H9 (cell line): ENCODE results near the gene L3MBTL1. TPM values are rescaled to one million over a fixed set of nuclear protein-coding genes. Genes with fewer than 3 reads are reported as not detected.

Experiments
- DNase-seq: peaks from one replicate; pipeline ENCODE4 v3.0.0-alpha.2; 2017
- H2AFZ ChIP-seq: one replicate; pipeline ENCODE4 v1.6.1; 2013; ENCODE audit warnings: mild to moderate bottlenecking, low read length, control low read depth, moderate library complexity
- H2AK5ac ChIP-seq: 2 replicates; pipeline ENCODE4 v1.6.1; 2013; ENCODE audit warnings: low read length, control low read depth, mixed read lengths; ENCODE audit not compliant: insufficient read length
- H2BK120ac ChIP-seq: one replicate; pipeline ENCODE4 v1.6.1; 2013; ENCODE audit warnings: low read depth, mild to moderate bottlenecking, low read length, control low read depth, inconsistent platforms; ENCODE audit not compliant: poor library complexity, severe bottlenecking
- H2BK12ac ChIP-seq: 2 replicates; pipeline ENCODE4 v1.6.1; 2013; ENCODE audit warnings: low read length, control low read depth, mixed read lengths, low read depth; ENCODE audit not compliant: insufficient read length
- H2BK15ac ChIP-seq: 2 replicates; pipeline ENCODE4 v1.6.1; 2013; ENCODE audit warnings: low read depth, low read length, control low read depth
- H2BK20ac ChIP-seq: one replicate; pipeline ENCODE4 v1.6.1; 2013; ENCODE audit warnings: low read depth, mild to moderate bottlenecking, low read length, control low read depth, inconsistent platforms; ENCODE audit not compliant: poor library complexity, severe bottlenecking
- H2BK5ac ChIP-seq: 2 replicates; pipeline ENCODE4 v1.6.1; 2013; ENCODE audit warnings: low read length, control low read depth, mixed read lengths; ENCODE audit not compliant: insufficient read length
- H3K14ac ChIP-seq: 2 replicates; pipeline ENCODE4 v1.6.1; 2013; ENCODE audit warnings: low read length, control low read depth; ENCODE audit not compliant: insufficient read depth
- H3K18ac ChIP-seq: 2 replicates; pipeline ENCODE4 v1.6.1; 2013; ENCODE audit warnings: low read depth, mild to moderate bottlenecking, mixed read lengths, low read length, control low read depth; ENCODE audit not compliant: insufficient read length
- H3K23ac ChIP-seq: 2 replicates; pipeline ENCODE4 v1.6.1; 2013; ENCODE audit warnings: low read length, control low read depth, mixed read lengths, low read depth; ENCODE audit not compliant: insufficient read length
- H3K23me2 ChIP-seq: 2 replicates; pipeline ENCODE4 v1.6.1; 2013; ENCODE audit warnings: low read depth, mild to moderate bottlenecking, mixed read lengths, low read length, control low read depth; ENCODE audit not compliant: insufficient read length, poor library complexity, severe bottlenecking
- H3K27ac ChIP-seq: 2 replicates; pipeline ENCODE4 v1.5.1; 2013; ENCODE audit warnings: low read length, control low read depth, mixed read lengths, low read depth; ENCODE audit not compliant: insufficient read length
- H3K27me3 ChIP-seq: 2 replicates; pipeline ENCODE4 v1.6.1; 2013; ENCODE audit warnings: low read length, control low read depth, inconsistent platforms; ENCODE audit not compliant: insufficient read depth
- H3K4ac ChIP-seq: 2 replicates; pipeline ENCODE4 v1.6.1; 2013; ENCODE audit warnings: low read depth, mild to moderate bottlenecking, control low read depth, inconsistent platforms, low read length, moderate library complexity
- H3K4me1 ChIP-seq: 2 replicates; pipeline ENCODE4 v1.6.1; 2013; ENCODE audit warnings: low read length, control low read depth, inconsistent platforms; ENCODE audit not compliant: insufficient read depth
- H3K4me2 ChIP-seq: 2 replicates; pipeline ENCODE4 v1.6.1; 2013; ENCODE audit warnings: low read length, control low read depth, mixed read lengths; ENCODE audit not compliant: insufficient read length, insufficient read depth
- H3K56ac ChIP-seq: 2 replicates; pipeline ENCODE4 v1.6.1; 2013; ENCODE audit warnings: low read depth, mild to moderate bottlenecking, mixed read lengths, low read length, control low read depth; ENCODE audit not compliant: insufficient read length
- H3K79me1 ChIP-seq: 2 replicates; pipeline ENCODE4 v1.6.1; 2013; ENCODE audit warnings: low read depth, mild to moderate bottlenecking, moderate library complexity, low read length, control low read depth, inconsistent platforms; ENCODE audit not compliant: insufficient read depth, poor library complexity, severe bottlenecking
- H3K79me2 ChIP-seq: 2 replicates; pipeline ENCODE4 v1.6.1; 2013; ENCODE audit warnings: low read length, control low read depth, inconsistent platforms; ENCODE audit not compliant: insufficient read depth
- H3K9ac ChIP-seq: 2 replicates; pipeline ENCODE4 v1.6.1; 2013; ENCODE audit warnings: low read length, control low read depth, mixed read lengths; ENCODE audit not compliant: insufficient read length; ENCODE audit errors: extremely low read depth
- H3K9me3 ChIP-seq: one replicate; pipeline ENCODE4 v1.6.1; 2013; ENCODE audit warnings: low read depth, low read length, inconsistent platforms; ENCODE audit not compliant: control insufficient read depth
- H3T11ph ChIP-seq: one replicate; pipeline ENCODE4 v1.6.1; 2013; ENCODE audit warnings: mild to moderate bottlenecking, low read length, control low read depth, inconsistent platforms
- H4K20me1 ChIP-seq: one replicate; pipeline ENCODE4 v1.6.1; 2013; ENCODE audit not compliant: control insufficient read depth, insufficient read length, insufficient read depth
- H4K5ac ChIP-seq: 2 replicates; pipeline ENCODE4 v1.6.1; 2013; ENCODE audit warnings: low read depth, mild to moderate bottlenecking, mixed read lengths, low read length, control low read depth; ENCODE audit not compliant: insufficient read length
- H4K8ac ChIP-seq: replicated peaks from 2 replicates; pipeline ENCODE4 v1.6.1; 2013; ENCODE audit warnings: low read length, control low read depth, mixed read lengths, low read depth; ENCODE audit not compliant: insufficient read length
- H4K91ac ChIP-seq: 2 replicates; pipeline ENCODE4 v1.6.1; 2013; ENCODE audit warnings: low read depth, mild to moderate bottlenecking, moderate library complexity, mixed read lengths, low read length, control low read depth; ENCODE audit not compliant: insufficient read length
- H3K27ac Mint-ChIP-seq, 3 experiments: 2 replicates in 2 of 3; 3 replicates in 1 of 3; pipeline ENCODE4 v1.8.0; 2020 to 2021; ENCODE audit warnings: mixed read lengths in 3 of 3, mild to moderate bottlenecking in 1 of 3, moderate library complexity in 1 of 3
- H3K27me3 Mint-ChIP-seq: 2 replicates; pipeline ENCODE4 v1.8.0; 2021; ENCODE audit warnings: low read depth, mild to moderate bottlenecking, moderate library complexity, mixed read lengths
- H3K36me3 Mint-ChIP-seq, 3 experiments: 2 replicates in 2 of 3; 3 replicates in 1 of 3; pipeline ENCODE4 v1.8.0; 2020 to 2021; ENCODE audit warnings: low read depth in 3 of 3, mixed read lengths in 3 of 3; ENCODE audit not compliant: insufficient read depth in 1 of 3
- H3K4me1 Mint-ChIP-seq, 2 experiments: 2 replicates each; pipeline ENCODE4 v1.8.0; 2020; ENCODE audit warnings: mixed read lengths in 2 of 2
- H3K4me3 Mint-ChIP-seq, 2 experiments: 2 replicates in 1 of 2; 3 replicates in 1 of 2; pipeline ENCODE4 v1.8.0; 2020 to 2021; ENCODE audit warnings: mild to moderate bottlenecking in 2 of 2, mixed read lengths in 2 of 2, moderate library complexity in 1 of 2
- H3K9me3 Mint-ChIP-seq, 2 experiments: 2 replicates in 1 of 2; 3 replicates in 1 of 2; pipeline ENCODE4 v1.8.0; 2020; ENCODE audit warnings: mild to moderate bottlenecking in 2 of 2, mixed read lengths in 2 of 2, moderate library complexity in 1 of 2
- WGBS: extraction: QIAGEN DNeasy Blood & Tissue Kit; methylation state at CpG from one replicate; pipeline ENCODE4 v1.1.7; 2013; ENCODE audit warnings: missing lambda C conversion rate, low lambda C conversion rate, mixed read lengths; ENCODE audit not compliant: insufficient read length; ENCODE audit errors: extremely low coverage; 5-methylcytosine and 5-hydroxymethylcytosine counted together
- total RNA-seq: library from RNA; stranded (reverse); gene quantifications from 2 replicates; pipeline ENCODE4 v1.2.1, GENCODE V29; 2021
- TF ChIP-seq, protein P1 (sequence below): fragments of 200-600 bp; sonication (generic); conservative IDR thresholded peaks from 3 replicates; pipeline ENCODE4 v1.8.0; 2021; ENCODE audit warnings: antibody characterized with exemption, mild to moderate bottlenecking

The L3MBTL1 gene
- total RNA-seq, 1 experiment from 2014 or later = 19.9 TPM

GRCh38 chr20:43530321-43531090 is 23.0 kb downstream of the L3MBTL1 start:
- no peak overlapping the region for H2BK12ac ChIP-seq
- no peak overlapping the region for H3T11ph ChIP-seq
- H3K14ac ChIP-seq = no peak overlapping the region
- no peaks in the 10 kb centered on the region for H3K4me1 ChIP-seq
- H2BK15ac ChIP-seq = no peak overlapping the region
- Mint-ChIP-seq H3K36me3 (peaks cover 2 to 8% (median 7%) of the 10 kb centered on the region in 3 experiments; a peak in 5 of 7 replicates), H3K27ac (peak overlapping the region in 2 of 3 experiments; percentile 23 to 65; a peak in 2 of 7 replicates), H3K4me3 (no peak overlapping the region), H3K4me1 (no peaks in the 10 kb centered on the region), H3K27me3 (no peaks in the 10 kb centered on the region), H3K9me3 (no peaks in the 10 kb centered on the region)
- H3K9me3 ChIP-seq = no peaks in the 10 kb centered on the region
- H2AFZ ChIP-seq = no peak overlapping the region
- H3K9ac ChIP-seq = no peak overlapping the region
- WGBS = no CpG with 5 or more reads among the region's 14 CpGs
- TF ChIP-seq, protein P1, sequence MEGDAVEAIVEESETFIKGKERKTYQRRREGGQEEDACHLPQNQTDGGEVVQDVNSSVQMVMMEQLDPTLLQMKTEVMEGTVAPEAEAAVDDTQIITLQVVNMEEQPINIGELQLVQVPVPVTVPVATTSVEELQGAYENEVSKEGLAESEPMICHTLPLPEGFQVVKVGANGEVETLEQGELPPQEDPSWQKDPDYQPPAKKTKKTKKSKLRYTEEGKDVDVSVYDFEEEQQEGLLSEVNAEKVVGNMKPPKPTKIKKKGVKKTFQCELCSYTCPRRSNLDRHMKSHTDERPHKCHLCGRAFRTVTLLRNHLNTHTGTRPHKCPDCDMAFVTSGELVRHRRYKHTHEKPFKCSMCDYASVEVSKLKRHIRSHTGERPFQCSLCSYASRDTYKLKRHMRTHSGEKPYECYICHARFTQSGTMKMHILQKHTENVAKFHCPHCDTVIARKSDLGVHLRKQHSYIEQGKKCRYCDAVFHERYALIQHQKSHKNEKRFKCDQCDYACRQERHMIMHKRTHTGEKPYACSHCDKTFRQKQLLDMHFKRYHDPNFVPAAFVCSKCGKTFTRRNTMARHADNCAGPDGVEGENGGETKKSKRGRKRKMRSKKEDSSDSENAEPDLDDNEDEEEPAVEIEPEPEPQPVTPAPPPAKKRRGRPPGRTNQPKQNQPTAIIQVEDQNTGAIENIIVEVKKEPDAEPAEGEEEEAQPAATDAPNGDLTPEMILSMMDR = no peak
- H4K5ac ChIP-seq = no peak overlapping the region
- no peak overlapping the region for H3K23ac ChIP-seq
- H3K27ac ChIP-seq = no peak overlapping the region
- no peak overlapping the region for H2BK20ac ChIP-seq
- H2BK120ac ChIP-seq = no peak overlapping the region
- H4K8ac ChIP-seq = no peak overlapping the region
- no peaks in the 10 kb centered on the region for H3K79me2 ChIP-seq
- H2BK5ac ChIP-seq = no peak overlapping the region
- no peak overlapping the region for H3K4ac ChIP-seq
- H3K56ac ChIP-seq = no peak overlapping the region
- H3K4me2 ChIP-seq = no peak overlapping the region
- H3K27me3 ChIP-seq = no peaks in the 10 kb centered on the region
- H2AK5ac ChIP-seq = no peak overlapping the region
- no peaks in the 10 kb centered on the region for H4K20me1 ChIP-seq
- H3K23me2 ChIP-seq = no peaks in the 10 kb centered on the region
- H3K79me1 ChIP-seq = no peaks in the 10 kb centered on the region
- H3K18ac ChIP-seq = no peak overlapping the region
- H4K91ac ChIP-seq = no peak overlapping the region
- DNase-seq = no peak
